K562 (cell line): Measurements from ENCODE around the gene NEIL1. TPM values are rescaled to one million over a fixed set of nuclear protein-coding genes. Genes with fewer than 3 reads are reported as not detected.
A peak's percentile ranks its signal among the peaks of the same experiment; 100 is the strongest.

Experiments used
- ARID3B ChIP-seq: fragments of 250-450 bp; sonication (Bioruptor Pico); IDR thresholded peaks from 2 replicates; pipeline ENCODE4 v1.4.0; 2020; ENCODE audit warnings: borderline replicate concordance
- ATF7 ChIP-seq: fragments of 450-650 bp; IDR thresholded peaks from 2 replicates; pipeline ENCODE4 v1.7.1; 2014; ENCODE audit warnings: mild to moderate bottlenecking, moderate library complexity
- DLX4 ChIP-seq: fragments of 250-450 bp; sonication (Bioruptor Pico); IDR thresholded peaks from 2 replicates; pipeline ENCODE4 v1.6.1; 2021; ENCODE audit warnings: mild to moderate bottlenecking
- GTF2A2 ChIP-seq: IDR thresholded peaks from 2 replicates; pipeline ENCODE4 v1.6.1; 2016; ENCODE audit warnings: mild to moderate bottlenecking, missing genetic modification characterization, missing compliant biosample characterization
- HINFP ChIP-seq: fragments of 450-650 bp; conservative IDR thresholded peaks from 2 replicates; pipeline ENCODE4 v1.6.1; 2016; ENCODE audit warnings: missing genetic modification characterization, low read depth, mild to moderate bottlenecking, control low read depth, missing compliant biosample characterization
- HLTF ChIP-seq: fragments of 450-650 bp; IDR thresholded peaks from 2 replicates; pipeline ENCODE4 v1.6.1; 2016
- HMG20B ChIP-seq: fragments of 250-450 bp; sonication (Bioruptor Pico); IDR thresholded peaks from 2 replicates; pipeline ENCODE4 v1.5.0; 2021; ENCODE audit warnings: mild to moderate bottlenecking
- IRF9 ChIP-seq: fragments of 450-650 bp; IDR thresholded peaks from 2 replicates; pipeline ENCODE4 v1.6.1; 2016; ENCODE audit warnings: missing biosample characterization, missing genetic modification characterization
- LEF1 ChIP-seq: fragments of 450-650 bp; IDR thresholded peaks from 2 replicates; pipeline ENCODE4 v1.6.1; 2016; ENCODE audit warnings: mild to moderate bottlenecking
- MAFG ChIP-seq: fragments of 450-650 bp; conservative IDR thresholded peaks from 2 replicates; pipeline ENCODE4 v1.6.1; 2016; ENCODE audit warnings: missing genetic modification characterization, missing compliant biosample characterization
- PHF8 ChIP-seq: fragments of 200-600 bp; sonication (generic); IDR thresholded peaks from 2 replicates; pipeline ENCODE4 v1.6.1; 2012; ENCODE audit warnings: mixed run types, mild to moderate bottlenecking, inconsistent platforms, low read length, moderate library complexity, borderline replicate concordance
- PHTF2 ChIP-seq: fragments of 250-450 bp; sonication (Bioruptor Pico); IDR thresholded peaks from 2 replicates; pipeline ENCODE4 v1.5.0; 2021; ENCODE audit warnings: mild to moderate bottlenecking
- RBBP5 ChIP-seq: fragments of 200-600 bp; sonication (generic); IDR thresholded peaks from 2 replicates; pipeline ENCODE4 v1.6.1; 2012; ENCODE audit warnings: borderline replicate concordance, mild to moderate bottlenecking, low read length, control low read depth, inconsistent platforms; ENCODE audit not compliant: insufficient read depth, poor library complexity, severe bottlenecking
- SFPQ ChIP-seq: fragments of 200-400 bp; formaldehyde crosslinking; IDR thresholded peaks from 2 replicates; pipeline ENCODE4 v1.6.1; 2017; ENCODE audit warnings: mild to moderate bottlenecking, low read depth, low read length, moderate library complexity
- SIN3B ChIP-seq: fragments of 450-650 bp; IDR thresholded peaks from 2 replicates; pipeline ENCODE4 v1.6.1; 2017; ENCODE audit warnings: low read depth, mild to moderate bottlenecking, moderate library complexity
- TGIF2 ChIP-seq: sonication (generic); formaldehyde crosslinking; IDR thresholded peaks from 2 replicates; pipeline ENCODE4 v1.8.1; 2022; ENCODE audit warnings: mild to moderate bottlenecking, missing genetic modification reagents, moderate library complexity
- ZBTB5 ChIP-seq: fragments of 450-650 bp; IDR thresholded peaks from 2 replicates; pipeline ENCODE4 v1.6.1; 2017; ENCODE audit warnings: antibody characterized with exemption
- ZNF232 ChIP-seq: sonication (generic); formaldehyde crosslinking; IDR thresholded peaks from 2 replicates; pipeline ENCODE4 v1.8.0; 2022; ENCODE audit warnings: mild to moderate bottlenecking, missing genetic modification reagents
- ZNF75A ChIP-seq: fragments of 450-650 bp; formaldehyde crosslinking; IDR thresholded peaks from 2 replicates; pipeline ENCODE4 v1.4.0; 2020; ENCODE audit warnings: mild to moderate bottlenecking
- polyA plus RNA-seq, 8 experiments: library from polyadenylated mRNA; depleted of rRNA in 4 of 8; stranded (reverse) in 5 of 8; unstranded in 3 of 8; fragments of >200 nt; fragmentation: Nextera tagmentation in 2 of 8; fragmentation: Illumina TruSeq in 1 of 8; extraction: Ambion mirVana in 2 of 8; extraction: Trizol in 1 of 8; gene quantifications; 2 replicates each; pipeline versions ENCODE4 v1.2.1 to v1.2.3, GENCODE V29; 2011 to 2014; ENCODE audit warnings: inconsistent platforms in 1 of 8, missing spikeins in 1 of 8
- total RNA-seq, 7 experiments: library from RNA; depleted of rRNA in 6 of 7; stranded (reverse); fragments of >200 nt in 6 of 7; fragmentation: Illumina TruSeq in 2 of 7; extraction: Trizol in 2 of 7; gene quantifications; 2 replicates each; pipeline versions ENCODE4 v1.2.1 to v1.2.3, GENCODE V29; 2011 to 2021; ENCODE audit warnings: low replicate concordance in 1 of 7

The NEIL1 gene
- total and polyA plus RNA-seq, 9 of the 15 experiments (the other 6 are each of a cell fraction or from before 2014, with no cell fraction given), result 0.14 to 4.3 (median 2.4) TPM

GRCh38 chr15:75367913-75368688 lies 21.3 kb downstream of the NEIL1 start, which contains the start of gene MAN2C1 (continued):
- TF ChIP-seq SFPQ, result no peak
- TF ChIP-seq ATF7, result peak; percentile 70
- no peak for TF ChIP-seq ARID3B (CRISPR knock-in tag)
- no peak; the same call in 1 of the 2 replicates for TF ChIP-seq LEF1
- peak; percentile 95 for TF ChIP-seq TGIF2 (CRISPR knock-in tag)
- no peak for TF ChIP-seq IRF9 (tag)
- peak; percentile 90 for TF ChIP-seq SIN3B
- peak; percentile 80; the same call in 1 of the 2 replicates for TF ChIP-seq HMG20B
- no peak for TF ChIP-seq HLTF
- no peak for TF ChIP-seq ZBTB5
- no peak for TF ChIP-seq DLX4 (CRISPR knock-in tag)
- TF ChIP-seq GTF2A2 (tag), result peak; percentile 80
- no peak for TF ChIP-seq PHTF2 (CRISPR knock-in tag)
- no peak for TF ChIP-seq HINFP (tag)
- peak; percentile 88 for TF ChIP-seq PHF8
- TF ChIP-seq ZNF75A (CRISPR knock-in tag), result no peak
- no peak for TF ChIP-seq MAFG (tag)
- TF ChIP-seq RBBP5, result peak; percentile 89
- TF ChIP-seq ZNF232 (CRISPR knock-in tag), result no peak
